Glomerular visceral epithelial cell (primary cell): ENCODE results near the gene CD44.
"Not testable (repeated sequence)": the region's sequence is repeated elsewhere in the genome, so short reads cannot be mapped to it uniquely, and the experiment has no call there.

ENCODE experiments used
- DNase-seq: peaks from one replicate; pipeline ENCODE4 v3.0.0-alpha.2; 2016; ENCODE audit errors: extremely low spot score

CD44 gene

DNA sequence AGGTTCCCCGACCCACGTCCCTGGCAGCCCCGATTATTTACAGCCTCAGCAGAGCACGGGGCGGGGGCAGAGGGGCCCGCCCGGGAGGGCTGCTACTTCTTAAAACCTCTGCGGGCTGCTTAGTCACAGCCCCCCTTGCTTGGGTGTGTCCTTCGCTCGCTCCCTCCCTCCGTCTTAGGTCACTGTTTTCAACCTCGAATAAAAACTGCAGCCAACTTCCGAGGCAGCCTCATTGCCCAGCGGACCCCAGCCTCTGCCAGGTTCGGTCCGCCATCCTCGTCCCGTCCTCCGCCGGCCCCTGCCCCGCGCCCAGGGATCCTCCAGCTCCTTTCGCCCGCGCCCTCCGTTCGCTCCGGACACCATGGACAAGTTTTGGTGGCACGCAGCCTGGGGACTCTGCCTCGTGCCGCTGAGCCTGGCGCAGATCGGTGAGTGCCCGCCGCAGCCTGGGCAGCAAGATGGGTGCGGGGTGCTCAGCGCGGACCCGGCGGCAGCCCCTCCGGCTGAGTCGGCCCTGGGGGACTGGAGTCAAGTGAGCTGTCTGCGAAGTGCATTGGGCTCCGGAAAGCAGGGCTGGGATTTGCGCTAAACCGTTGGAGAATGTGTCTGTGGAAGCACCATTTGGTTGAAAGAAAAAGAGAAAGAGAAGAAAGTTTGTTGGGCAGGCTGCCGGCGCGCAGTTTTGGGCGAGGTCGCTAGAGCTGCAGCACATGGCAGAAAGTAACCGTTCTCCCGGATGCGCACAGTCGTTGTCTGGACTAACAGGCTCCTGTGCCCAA is at the start of gene CD44:
CD44 (plus strand) TSS at position 229 of the 779 bp plus-strand sequence; CDS start at position 362, 133 bp downstream.
- peak; percentile 86 for DNase-seq

DNA sequence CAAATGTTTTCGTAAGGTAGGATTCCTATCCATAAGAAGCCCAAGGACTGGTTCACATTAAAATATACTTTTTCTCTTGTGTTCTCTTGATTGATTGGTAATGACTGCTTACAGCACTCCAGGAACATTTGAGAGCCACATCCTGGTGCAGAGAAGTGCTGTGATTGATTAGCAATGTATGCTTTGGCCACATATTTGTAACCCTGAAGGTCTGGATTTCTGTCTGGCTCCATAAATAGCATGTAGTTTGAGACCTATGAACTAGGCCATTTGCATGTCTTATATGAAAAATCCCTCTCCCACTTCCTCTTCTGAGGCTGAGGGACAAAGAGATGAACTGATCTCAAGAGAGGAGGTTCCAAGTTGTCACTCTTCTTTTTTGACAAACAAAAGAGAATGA is 49.3 kb upstream of the CD44 start:
- DNase-seq = no peak

DNA sequence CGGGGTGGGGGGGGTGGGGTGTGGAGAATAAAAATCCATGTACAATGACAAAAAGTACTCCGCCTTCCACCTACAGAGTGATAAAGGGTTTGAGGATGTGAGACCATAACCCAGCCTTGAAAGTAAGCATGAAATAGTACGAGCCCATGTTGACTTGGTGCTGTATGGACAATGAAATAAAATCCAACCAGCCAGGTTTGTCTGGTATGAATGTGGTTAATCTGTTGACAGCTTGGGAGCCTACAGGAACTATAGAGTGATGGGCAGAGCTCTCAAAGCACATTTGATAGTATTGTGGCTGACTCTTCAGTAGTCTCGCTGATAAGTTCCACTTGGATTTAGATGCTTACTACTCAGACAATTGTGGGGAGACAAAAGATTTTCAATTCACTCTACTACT is 48.8 kb upstream of the CD44 start:
- DNase-seq = no peak

DNA sequence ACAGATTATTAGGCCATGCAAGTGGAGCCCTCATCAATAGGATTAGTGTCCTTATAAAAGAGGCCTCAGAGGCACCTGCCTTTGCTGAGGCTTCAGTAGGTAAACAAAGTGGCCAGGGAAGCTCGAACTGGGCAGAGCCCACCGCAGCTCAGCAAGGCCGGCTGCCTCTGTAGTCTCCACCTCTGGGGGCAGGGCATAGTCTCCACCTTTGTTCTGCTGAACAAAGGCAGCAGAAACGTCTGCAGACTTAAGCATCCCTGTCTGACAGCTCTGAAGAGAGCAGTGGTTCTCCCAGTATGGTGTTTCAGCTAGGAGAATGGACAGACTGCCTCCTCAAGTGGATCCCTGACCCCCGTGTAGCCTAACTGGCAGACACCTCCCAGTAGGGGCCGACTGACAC is 48.0 kb upstream of the CD44 start:
- not testable (repeated sequence) for DNase-seq

DNA sequence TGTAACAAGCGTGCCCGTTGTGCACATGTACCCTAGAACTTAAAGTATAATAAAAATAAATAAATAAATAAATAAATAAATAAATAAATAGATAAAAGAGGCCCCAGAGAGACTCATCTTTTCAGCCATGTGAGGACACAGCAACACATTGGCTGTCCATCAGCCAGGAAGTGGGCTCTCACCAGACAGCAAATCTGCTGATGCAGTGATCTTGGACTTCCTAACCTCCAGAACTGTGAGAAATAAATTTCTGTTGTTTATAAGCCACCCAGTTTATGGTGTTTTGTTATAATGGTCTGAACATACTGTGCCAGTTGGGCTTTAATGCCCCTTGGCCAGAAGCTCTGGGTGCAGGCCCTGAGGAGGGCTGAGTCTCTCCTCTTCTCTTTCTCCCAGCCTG is 42.2 kb upstream of the CD44 start:
- no peak for DNase-seq

DNA sequence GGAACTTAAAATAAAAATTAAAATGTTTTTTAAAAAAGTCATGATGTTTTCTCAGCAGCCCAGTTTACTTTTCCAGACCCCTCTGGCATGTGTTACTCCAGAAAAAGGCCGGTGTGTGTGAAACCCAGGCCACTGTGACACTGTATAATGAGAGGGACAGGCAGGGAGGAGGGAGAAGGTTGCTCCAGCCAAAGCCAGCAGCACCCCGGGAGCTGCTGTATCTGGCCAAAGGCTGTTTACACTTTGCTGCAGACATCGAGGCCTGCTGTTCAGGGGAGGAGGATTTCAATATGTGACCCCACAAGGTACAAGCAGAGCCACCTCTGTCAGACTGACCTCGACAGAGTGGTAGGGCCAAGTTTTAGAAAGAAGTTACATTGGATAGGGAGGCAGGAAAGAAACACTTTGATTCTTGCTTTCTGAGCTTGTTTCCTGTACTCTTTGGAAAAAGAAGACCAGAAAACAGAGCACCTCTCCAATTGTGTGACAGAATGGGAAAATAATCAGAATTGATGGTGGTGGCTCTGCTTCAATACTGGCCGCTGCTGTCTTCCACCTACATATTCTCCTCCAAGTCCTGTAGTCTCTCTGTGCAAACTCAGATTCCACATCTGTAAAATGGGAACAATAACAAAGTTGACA is 41.0 kb upstream of the CD44 start:
- no peak for DNase-seq

DNA sequence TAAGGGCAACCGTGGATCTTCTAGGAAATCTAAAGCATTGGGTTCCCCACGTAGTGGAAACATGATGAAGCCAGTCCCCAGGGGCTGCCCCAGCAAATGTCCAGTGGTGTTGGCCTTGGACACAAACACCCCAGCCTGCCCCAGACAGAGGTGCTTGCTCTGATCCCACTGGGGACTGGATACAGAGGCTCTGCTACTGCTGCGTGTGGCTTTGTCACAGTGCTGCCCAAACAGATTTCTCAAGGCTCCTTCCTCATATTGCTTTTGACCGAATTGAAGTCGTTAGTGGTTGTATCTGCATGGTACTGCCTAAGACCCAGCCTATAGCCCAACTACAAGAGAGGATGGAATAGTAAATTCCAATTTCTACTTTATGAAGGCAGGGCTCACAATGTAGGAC is 40.1 kb upstream of the CD44 start:
- DNase-seq = no peak

DNA sequence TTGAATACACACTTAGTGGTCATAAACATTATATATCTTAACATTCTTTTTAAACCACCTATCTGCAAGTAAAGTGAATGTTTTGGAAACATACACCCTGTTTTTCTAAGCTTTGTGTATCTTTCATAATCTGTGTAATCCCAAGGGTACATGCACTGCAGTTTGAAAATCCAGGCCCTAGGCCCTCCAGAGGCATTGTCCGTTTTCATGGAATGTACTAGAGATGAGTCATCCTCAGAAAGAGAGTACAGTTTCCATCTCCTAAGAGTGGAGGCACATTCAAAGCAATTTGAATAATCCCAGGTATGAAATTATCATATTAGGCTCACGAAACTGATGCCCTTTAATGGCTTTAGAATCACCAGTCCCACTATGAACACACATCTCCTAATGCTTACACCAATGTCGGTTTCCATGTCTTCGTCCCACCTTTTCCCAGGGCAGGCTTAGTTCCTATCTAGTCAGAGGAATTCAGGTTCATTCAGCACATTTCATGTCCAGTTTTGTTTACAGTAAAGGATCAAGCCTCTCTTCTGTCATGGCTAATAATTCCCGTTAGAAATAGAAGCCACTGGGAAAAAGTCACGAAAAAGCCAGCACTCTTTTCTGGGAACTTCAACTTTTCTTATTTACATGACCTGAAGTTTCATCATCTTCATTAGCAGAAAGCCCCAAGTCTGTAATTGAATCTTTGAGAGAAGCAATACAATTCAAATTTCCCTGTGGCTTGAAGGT is 39.5 kb upstream of the CD44 start:
- DNase-seq = no peak

DNA sequence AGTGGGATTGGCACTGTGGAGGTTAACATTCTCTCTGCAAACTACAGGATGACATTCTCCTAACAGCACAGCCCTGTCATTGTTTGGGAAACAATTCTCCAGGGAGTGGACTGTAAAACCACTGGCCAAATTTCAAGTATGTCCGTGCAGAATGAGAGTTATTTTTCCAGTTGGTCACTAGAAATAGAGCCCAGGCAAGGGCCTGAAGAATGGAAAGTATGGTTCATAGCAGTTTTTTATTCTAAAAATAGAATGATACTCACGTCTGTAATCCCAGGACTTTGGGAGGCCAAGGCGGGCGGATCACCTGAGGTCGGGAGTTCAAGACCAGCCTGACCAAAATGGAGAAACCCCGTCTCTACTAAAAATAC is 39.0 kb upstream of the CD44 start:
- no peak for DNase-seq

DNA sequence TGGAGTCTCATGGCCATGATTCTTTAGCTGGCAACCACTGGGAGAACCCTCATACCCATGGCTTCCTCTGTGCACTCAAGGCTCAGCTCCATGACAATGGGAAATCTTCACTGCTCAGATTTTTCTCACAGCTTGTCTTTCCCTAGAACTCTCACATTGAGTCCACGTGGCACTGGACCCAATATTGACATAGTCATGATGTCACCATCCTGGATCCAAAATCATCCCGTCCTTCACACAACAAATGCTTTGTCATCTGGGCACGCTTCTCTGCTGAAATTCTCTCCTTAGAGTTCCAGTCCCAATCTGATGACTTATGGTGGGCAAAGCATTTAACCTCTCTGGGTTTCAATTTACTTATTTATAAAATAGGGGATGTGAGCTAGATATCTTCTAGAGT is 37.7 kb upstream of the CD44 start:
- DNase-seq = no peak

DNA sequence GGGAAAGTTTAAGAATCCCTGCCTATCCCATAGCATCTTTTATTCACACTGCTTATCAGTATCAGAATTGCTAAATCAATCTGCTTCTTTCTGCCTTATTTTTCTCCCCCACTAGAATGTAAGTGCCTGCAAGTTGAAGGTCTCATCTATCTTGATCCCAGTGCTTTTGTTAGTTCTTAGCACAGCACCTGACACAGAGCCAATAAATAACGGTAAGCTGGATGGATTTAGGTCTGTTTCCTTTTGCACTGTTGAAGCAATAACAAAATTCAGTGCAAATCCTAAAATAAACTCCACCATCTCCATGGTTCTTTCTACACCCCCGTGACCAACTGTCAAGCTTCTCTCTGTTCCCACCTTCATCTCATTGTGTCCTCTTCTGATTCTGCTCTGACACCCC is 36.7 kb upstream of the CD44 start:
- no peak for DNase-seq

DNA sequence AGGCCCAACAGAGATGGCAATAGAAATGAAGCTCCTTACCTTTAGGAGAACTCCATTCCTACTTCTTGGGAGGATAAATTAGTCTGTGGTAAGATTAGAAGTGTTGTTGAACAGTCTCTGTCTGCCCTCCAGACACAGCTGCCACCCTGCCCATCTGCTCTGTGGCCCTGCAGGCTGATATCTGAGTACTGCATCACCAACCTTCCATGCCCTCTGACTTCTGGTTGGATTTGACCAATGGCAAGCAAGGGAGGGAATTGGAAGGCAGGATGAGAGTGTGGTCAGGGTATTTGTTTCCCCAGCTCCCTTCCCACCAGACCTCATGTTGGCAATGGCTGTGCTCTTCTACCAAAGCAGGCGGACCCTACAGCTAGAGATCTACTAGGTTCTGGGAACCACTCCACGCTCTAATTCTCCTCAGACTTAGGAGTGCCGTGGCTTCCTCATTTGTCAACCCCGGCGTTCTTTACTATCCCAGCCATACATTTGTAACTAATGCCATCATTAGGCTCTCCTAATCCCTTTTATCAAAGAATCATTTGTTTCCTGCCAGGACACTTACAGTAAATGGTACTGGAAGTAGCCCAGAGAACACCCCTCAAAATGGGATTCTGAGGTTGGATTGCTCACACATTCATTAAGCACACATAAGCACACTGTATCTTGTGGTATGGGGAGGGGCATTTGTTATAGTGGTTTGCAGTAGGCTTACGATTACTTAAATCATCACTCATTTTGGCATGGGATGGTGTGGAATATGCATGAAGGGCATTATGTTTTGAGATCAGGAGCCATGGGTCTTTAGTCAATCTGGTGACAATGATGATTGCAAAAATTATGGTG is 35.4 kb upstream of the CD44 start:
- DNase-seq = peak; percentile 35

DNA sequence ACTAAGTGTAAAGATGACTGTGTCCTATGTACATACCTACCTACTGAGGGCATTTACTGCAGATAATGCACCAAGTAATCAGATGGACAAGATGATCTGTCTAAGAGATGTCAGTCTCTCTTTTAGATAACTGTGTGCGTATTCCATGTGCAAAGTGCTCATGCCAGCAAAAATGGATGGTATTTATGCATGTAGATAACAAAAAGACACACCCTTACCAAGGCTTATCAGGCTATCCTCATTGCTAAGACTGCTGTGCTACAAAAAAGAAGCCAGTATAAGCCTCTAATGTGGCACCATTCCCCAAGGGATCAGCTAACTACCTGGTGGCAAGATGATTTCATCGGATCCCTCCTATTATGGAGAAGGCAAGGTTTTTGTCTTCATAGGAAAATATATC is 34.3 kb upstream of the CD44 start:
- DNase-seq = no peak

DNA sequence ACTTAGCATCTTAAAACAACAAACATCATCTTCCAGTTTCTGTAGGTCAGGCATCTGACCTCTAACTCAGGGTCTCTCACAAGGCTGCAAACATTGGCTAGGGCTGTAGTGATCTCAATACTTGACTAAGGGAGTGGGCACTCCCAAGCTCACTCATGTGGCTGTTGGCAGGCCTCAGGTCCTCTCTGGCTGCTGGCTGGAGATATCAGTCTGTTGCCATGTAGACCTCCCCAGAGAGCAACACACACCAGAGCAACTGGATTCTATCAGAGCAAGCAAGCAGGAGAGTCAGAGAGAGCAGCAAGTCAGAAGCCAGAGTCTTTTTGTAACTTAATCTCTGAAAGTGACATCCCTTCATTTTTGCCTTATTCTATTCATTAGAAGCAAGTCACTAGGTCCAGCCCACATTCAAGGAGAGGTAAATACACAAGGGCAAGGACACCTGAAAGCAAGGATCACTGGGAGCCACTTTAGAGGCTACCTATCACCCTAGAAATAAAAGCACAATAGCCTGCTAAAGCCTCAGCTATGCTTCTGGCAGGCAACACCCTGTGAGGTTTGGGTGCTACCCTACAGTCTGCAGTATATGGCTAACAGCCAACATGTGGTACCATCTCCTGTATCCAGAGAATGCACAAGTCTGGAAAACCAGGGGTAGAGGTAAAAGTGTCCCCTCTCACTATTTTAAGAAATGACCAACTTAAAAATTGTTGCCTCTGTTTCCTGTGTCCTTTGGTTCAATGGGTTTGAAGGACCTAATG is 33.5 kb upstream of the CD44 start:
- no peak for DNase-seq

DNA sequence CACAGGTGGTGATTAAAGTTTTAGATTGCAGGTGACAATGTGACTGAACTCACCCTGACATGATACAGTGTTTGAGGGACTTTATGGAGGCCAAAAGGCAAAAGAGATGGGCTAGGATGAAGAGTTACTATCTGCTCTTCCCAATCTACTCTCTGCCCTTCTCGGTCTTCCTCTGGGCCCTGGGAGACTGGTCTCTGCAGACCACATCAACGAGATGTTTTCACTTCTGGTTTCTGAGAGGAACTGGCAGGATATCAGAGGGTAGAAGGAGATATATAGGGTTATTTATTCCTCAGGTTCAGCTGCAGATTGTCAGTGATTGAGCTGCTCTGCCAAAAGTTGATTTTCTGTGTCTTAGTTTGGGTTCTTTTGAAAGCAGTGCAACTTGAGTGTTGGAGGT is 32.4 kb upstream of the CD44 start:
- no peak for DNase-seq

DNA sequence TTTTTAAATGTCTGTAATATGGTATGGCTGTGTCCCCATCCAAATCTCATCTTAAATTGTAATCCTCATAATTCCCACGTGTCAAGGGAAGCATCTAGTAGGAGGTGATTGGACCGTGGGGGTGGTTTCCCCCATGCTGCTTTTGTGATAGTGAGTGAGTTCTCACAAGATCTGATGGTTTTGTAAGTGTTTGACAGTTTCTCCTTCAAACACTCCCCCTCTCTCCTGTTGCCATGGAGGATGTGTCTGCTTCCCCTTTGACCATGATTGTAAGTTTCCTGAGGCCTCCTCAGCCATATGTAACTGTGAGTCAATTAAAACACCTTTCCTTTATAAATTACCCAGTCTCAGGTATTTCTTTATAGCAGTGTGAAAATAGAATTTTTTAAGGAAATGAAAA is 31.1 kb upstream of the CD44 start:
- DNase-seq = no peak

DNA sequence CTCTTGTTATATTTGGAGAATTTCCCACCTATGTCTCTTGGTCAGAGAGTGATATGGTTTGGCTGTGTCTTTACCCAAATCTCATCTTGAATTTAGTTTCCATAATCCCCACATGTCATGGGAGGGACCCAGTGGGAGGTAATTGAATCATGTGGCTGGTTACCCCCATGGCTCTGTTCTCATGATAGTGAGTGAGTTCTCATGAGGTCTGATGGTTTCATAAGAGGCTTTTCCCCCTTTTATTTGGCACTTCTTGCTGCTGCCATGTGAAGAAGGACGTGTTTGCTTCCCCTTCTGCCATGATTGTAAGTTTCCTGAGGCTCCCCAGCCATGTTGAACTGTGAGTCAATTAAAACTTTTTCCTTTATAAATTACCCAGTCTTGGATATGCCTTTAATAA is 30.6 kb upstream of the CD44 start:
- DNase-seq = not testable (repeated sequence)

DNA sequence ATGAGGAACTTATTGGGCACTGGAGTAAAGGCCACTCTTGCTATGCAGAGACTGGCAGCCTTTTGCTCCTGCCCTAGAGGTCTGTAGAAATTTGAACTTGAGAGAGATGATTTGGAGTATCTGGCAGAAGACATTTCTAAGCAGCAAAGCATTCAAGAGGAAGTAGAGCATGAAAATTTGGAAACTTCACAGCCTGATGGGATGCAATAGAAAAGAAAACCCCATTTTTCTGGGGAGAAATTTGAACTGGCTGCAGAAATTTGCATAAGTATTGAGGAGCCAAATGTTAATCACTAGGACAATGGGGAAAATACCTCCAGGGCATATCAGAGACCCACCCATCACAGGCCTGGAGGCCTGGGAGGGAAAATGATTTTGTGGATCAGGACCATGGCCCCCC is 29.9 kb upstream of the CD44 start:
- no peak for DNase-seq

DNA sequence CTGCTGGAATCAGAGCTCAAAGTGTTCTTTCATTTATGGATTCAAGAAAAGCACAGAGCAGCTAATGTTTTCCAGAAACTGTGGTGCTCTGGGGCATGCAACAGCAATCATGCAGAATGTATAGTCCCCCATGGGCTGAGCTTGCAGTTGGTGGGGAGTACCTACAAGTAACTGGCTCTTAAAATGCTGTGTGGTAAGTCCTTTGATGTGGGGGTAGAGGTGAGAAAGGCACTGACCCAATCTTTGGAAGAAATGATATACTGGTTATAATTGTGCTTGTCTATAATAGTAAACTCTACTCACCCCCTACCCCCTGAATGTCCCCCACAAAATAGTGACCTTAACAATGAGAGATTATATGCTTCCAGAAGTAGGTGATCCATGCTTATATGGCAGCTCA is 29.1 kb upstream of the CD44 start:
- DNase-seq = no peak

DNA sequence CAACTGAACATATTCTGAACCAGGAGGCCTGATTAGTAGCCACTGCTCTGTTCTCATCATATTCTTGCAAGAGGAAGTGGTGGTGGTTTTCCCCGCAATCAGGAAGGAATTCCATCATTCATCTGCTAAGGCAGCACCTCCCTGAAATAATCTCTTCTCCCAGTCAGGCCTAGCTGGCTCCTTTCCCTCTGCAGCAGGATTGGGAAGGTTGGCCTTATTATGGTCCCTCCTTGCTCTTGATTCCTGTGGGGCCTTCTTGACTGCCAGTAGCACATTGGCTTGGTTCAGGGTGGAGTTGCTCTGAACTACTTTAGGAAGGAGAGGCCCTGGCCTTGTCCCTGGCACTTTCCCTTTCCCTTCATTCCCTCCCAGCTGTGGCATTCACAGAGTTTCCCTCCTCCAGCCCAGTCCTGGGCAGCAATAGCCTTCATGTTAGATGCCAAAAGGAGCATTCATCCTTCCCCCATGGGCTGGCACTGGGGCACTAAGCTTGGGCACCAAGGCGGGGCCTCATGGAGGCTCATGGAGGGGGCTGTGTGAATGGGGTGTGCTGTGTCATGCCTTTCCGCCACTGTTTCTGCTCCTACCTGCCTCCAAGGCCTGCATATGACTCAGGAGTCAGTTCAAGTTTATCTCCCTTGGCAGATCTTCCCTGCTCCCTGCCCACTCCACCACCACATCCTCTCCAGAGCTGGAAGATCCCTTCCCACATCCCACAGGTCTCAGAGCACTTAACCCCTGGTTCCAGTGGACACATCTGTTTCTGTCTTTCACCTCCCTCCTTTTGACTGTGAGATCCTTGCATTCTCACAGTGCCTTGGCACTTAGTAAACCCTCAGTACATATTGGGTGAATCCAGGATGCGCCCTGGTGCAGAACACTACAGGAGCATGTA is 27.6 kb upstream of the CD44 start:
- peak; percentile 87 for DNase-seq
